ENCODE results near the gene TMEM151A.
"Not testable (repeated sequence)": the region's sequence is repeated elsewhere in the genome, so short reads cannot be mapped to it uniquely, and the experiment has no call there.

TMEM151A gene

GRCh38 chr11:66271816-66272215, 19.9 kb upstream of the TMEM151A start:
- in situ Hi-C loops (cut with HindIII; ENCODE audit: low sequenced_read_pairs): loop anchor here (10.0 kb wide), 1 partner anchor 63 kb away; the partner anchor contains the start of gene RIN1
- no peak for TF ChIP-seq CTCF (IDR thresholded peaks at IDR 0.05; ENCODE audit: low read depth, low read length, missing control alignments)
- H3K4me3 ChIP-seq (ENCODE audit: low read depth, low read length): no peak overlapping the region
- no peak for DNase-seq (ENCODE audit: low read depth)

GRCh38 chr11:66272596-66272995, 19.1 kb upstream of the TMEM151A start:
- DNase-seq (ENCODE audit: low read depth): no peak
- in situ Hi-C loops (cut with HindIII; ENCODE audit: low sequenced_read_pairs): loop anchor here (10.0 kb wide), 1 partner anchor 62 kb away; the partner anchor contains the start of gene RIN1
- no peak overlapping the region for H3K4me3 ChIP-seq (ENCODE audit: low read depth, low read length)
- no peak for TF ChIP-seq CTCF (IDR thresholded peaks at IDR 0.05; ENCODE audit: low read depth, low read length, missing control alignments)

DNA sequence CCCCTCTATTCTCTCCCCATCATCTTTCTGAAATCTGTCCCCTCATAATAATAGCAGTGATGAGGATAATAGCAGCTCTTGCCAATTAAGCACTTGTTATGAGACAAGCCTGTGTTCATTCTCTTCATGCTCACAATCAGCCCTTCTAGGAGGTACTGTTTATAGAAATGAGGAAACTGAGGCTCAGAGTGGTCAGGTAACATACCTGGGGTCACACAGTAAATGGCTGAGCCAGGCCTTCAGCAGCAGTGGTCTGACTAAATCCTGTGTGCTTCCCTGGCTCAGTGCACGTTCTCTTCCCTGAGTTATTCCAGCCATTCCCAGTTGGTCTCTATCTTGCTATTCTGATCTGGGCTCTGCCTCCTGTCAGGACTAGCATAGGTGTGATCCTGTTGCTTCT, 17.5 kb upstream of the TMEM151A start:
- H3K4me3 ChIP-seq (ENCODE audit: low read depth, low read length): no peak overlapping the region
- TF ChIP-seq CTCF (IDR thresholded peaks at IDR 0.05; ENCODE audit: low read depth, low read length, missing control alignments): no peak
- in situ Hi-C loops (cut with HindIII; ENCODE audit: low sequenced_read_pairs): loop anchor here (10.0 kb wide), 1 partner anchor 61 kb away; the partner anchor contains the start of gene RIN1
- no peak for DNase-seq (ENCODE audit: low read depth)

DNA sequence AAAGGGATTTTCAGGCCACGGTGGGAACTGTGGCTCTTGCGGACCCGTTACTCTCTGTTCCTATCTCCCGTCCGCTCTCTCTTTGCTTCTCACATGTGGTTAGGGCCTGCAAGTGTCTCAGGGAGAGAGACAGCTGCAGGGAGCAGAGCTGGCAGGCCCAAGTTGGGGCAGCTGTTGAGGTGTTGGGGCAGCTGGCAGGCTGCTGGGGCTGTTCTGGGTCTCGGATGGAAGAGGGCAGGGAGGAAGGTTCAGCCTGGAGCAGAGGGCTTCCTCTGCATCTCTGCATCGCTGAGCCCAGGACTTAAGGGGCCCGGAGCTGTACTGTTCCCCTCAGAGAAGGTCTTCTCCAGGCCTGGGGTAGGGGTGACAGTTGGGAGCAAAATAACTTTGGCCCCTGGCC, 16.3 kb upstream of the TMEM151A start:
- TF ChIP-seq CTCF (IDR thresholded peaks at IDR 0.05; ENCODE audit: low read depth, low read length, missing control alignments): no peak
- no peak for DNase-seq (ENCODE audit: low read depth)
- no peak overlapping the region for H3K4me3 ChIP-seq (ENCODE audit: low read depth, low read length)
- in situ Hi-C loops (cut with HindIII; ENCODE audit: low sequenced_read_pairs): loop anchor here (10.0 kb wide), 1 partner anchor 59 kb away; the partner anchor contains the start of gene RIN1

DNA sequence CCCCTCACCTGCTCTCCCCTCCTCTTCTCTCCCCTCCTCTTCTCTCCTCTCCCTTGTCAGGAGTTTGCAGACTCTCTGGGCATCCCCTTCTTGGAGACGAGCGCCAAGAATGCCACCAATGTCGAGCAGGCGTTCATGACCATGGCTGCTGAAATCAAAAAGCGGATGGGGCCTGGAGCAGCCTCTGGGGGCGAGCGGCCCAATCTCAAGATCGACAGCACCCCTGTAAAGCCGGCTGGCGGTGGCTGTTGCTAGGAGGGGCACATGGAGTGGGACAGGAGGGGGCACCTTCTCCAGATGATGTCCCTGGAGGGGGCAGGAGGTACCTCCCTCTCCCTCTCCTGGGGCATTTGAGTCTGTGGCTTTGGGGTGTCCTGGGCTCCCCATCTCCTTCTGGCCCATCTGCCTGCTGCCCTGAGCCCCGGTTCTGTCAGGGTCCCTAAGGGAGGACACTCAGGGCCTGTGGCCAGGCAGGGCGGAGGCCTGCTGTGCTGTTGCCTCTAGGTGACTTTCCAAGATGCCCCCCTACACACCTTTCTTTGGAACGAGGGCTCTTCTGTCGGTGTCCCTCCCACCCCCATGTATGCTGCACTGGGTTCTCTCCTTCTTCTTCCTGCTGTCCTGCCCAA, 15.6 kb upstream of the TMEM151A start:
- H3K4me3 ChIP-seq (ENCODE audit: low read depth, low read length): no peak overlapping the region
- no peak for TF ChIP-seq CTCF (IDR thresholded peaks at IDR 0.05; ENCODE audit: low read depth, low read length, missing control alignments)

GRCh38 chr11:66276619-66277018, 15.1 kb upstream of the TMEM151A start:
- in situ Hi-C loops (cut with HindIII; ENCODE audit: low sequenced_read_pairs): loop anchor here (10.0 kb wide), 1 partner anchor 58 kb away; the partner anchor contains the start of gene RIN1
- DNase-seq (ENCODE audit: low read depth); H3K4me3 ChIP-seq (ENCODE audit: low read depth, low read length): not testable (repeated sequence)

More for the DNA sequence above, 15.6 kb upstream of the TMEM151A start:
- no peak for DNase-seq (ENCODE audit: low read depth)
- in situ Hi-C loops (cut with HindIII; ENCODE audit: low sequenced_read_pairs): loop anchor here (10.0 kb wide), 1 partner anchor 59 kb away; the partner anchor contains the start of gene RIN1

DNA sequence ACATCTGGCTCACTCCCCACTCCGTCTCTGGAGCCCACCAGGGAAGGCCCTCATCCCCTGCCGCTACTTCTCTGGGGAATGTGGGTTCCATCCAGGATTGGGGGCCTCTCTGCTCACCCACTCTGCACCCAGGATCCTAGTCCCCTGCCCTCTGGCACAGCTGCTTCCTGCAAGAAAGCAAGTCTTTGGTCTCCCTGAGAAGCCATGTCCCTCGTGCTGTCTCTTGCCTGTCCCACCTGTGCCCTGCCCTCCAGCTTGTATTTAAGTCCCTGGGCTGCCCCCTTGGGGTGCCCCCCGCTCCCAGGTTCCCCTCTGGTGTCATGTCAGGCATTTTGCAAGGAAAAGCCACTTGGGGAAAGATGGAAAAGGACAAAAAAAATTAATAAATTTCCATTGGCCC, 14.6 kb upstream of the TMEM151A start:
- in situ Hi-C loops (cut with HindIII; ENCODE audit: low sequenced_read_pairs): loop anchor here (10.0 kb wide), 1 partner anchor 58 kb away; the partner anchor contains the start of gene RIN1
- not testable (repeated sequence) for DNase-seq (ENCODE audit: low read depth); H3K4me3 ChIP-seq (ENCODE audit: low read depth, low read length)

All from astrocyte of the cerebellum (primary cell).